ENCODE data around the gene MILR1.
"Not testable (repeated sequence)": the region's sequence is repeated elsewhere in the genome, so short reads cannot be mapped to it uniquely, and the experiment has no call there.

MILR1 gene

DNA sequence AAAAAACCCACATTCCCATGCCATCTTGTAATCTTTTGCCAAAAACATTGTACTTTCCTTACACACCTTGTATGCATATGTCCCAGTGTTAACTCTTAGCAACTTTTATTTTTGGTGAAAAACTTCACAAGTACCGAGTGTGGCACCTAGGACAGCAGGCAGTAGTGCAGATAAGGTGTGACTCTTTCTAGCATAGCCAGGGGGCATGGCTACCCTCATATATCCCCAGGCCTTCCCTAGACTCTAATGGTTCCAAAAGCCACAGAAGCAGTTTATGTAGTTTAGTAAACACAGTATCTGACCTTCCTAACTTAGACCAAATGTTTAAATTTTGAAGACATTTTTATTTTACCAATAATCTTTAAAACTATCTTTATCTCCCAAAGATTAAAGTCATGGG, 20.5 kb upstream of the MILR1 start:
- DNase-seq, result no peak

DNA sequence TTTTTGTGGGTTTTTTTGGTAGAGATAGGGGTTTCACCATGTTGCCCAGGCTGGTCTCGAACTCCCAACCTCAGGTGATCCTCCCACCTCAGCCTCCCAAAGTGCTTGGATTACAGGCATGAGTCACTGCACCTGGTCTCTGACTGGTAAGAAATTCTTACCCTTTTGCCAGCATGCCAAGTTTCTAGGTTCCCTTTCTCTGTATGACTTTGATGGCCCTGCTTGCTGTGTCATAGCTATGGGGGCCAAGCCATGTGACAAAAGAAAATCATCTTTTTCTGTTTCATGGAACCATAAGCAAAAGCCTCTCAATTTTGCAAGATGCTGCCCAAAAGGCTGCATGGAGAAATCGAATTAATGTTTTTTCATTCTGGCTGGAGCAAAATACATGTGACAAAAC, 18.9 kb upstream of the MILR1 start:
- not testable (repeated sequence) for DNase-seq

DNA sequence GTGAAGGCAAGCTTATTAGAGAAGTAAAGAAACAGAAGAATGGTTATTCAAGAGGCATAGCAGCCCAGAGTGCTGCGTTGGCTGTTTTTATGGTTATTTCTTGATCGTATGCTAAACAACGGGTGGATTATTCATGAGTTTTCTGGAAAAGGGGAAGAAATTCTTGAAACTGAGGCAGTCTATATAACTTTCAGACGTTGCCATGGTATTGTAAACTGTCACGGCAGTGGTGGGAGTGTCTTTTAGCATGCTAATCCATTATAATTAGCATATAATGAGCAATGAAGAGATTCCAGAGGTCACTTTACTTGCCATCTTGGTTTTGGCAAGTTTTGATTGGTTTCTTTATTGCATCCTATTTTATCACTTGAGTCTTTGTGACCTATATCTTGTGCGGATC, 17.4 kb upstream of the MILR1 start:
- DNase-seq, result no peak

DNA sequence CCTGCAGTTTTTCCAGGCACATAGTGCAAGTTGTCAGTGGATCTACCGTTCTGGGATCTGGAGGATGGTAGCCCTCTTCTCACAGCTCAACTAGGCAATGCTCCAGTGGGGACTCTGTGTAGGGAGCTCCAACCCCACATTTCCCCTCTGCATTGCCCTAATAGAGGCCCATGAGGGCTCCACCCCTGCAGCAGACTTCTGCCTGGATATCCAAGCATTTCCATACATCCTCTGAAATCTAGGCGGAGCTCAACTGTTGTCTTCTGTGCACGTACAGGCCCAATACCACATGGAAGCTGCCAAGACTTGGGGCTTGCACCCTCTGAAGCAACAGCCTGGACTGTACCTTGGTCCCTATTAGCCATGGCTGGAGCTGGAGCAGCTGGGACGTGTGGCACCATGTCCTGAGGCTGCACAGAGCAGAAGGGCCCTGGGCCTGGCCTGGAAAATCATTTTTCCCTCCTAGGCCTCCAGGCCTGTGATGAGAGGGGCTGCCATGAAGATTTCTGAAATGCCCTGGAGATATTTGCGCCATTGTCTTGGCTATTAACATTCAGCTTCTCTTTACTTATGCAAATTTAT, 10.9 kb upstream of the MILR1 start:
- DNase-seq, result no peak

DNA sequence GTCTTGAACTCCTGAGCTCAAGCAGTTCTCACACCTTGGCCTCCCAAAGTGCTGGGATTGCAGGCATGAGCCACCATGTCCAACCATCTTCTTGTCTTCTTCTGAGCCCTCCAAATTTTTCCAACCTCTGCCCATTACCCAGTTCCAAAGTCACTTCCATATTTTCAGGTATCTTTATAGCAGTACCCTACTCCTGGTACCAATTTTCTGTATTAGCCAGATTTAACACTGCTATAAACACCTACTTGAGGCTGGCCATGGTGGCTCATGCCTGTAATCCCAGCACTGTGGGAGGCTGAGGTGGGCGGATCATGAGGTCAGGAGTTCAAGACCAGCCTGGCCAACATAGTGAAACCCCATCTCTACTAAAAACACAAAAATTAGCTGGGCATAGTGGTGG, 9.4 kb upstream of the MILR1 start:
- not testable (repeated sequence) for DNase-seq

DNA sequence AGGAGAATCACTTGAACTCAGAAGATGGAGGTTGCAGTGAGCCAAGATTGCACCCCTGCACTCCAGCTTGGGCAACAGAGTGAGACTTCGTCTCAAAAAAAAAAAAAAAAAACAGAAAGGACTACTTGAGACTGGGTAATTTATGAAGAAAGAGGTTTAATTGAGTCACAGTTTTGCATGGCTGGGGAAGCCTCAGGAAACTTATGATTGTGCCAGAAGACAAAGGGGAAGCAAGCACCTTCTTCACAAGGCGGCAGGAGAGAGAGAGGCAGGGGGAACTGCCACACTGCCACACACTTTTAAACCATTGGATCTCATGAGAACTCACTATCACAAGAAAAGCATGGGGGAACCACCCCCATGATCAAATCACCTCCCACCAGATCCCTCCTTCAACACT, 9.0 kb upstream of the MILR1 start:
- no peak for DNase-seq

DNA sequence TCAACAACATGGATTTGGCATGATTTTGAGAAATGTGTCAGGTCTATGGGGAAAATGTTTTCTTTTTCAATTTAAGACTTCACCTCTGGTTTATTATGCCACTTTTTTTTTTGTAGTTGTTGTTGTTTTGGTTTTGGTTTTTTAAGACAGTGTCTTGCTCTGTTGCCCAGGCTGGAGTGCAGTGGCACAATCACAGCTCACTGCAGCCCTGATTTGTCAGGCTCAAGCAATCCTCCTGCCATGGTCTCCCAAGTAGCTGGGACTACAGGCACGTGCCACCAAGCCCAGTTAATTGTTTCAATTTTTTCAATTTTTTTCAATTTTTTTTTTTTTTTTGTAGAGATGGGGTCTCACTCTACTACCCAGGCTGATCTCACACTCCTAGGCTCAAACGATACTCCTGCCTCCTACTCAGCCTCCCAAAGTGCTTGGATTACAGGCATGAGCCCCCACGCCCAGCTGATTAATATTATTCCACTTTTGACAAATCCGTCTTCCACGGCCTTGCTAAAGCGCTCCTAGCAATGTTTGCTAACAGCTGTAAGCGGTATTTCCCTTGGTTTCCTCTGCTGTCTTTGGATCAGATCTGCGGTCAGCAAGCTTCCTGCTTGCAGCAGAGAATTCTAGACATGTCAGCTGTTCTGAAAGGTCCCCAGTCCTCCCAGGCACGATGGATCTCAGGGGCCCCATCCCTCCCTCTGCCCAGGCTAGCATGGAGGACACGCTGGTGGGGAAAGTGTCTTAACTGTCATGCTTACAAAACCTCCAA, 7.0 kb upstream of the MILR1 start:
- DNase-seq, result no peak

DNA sequence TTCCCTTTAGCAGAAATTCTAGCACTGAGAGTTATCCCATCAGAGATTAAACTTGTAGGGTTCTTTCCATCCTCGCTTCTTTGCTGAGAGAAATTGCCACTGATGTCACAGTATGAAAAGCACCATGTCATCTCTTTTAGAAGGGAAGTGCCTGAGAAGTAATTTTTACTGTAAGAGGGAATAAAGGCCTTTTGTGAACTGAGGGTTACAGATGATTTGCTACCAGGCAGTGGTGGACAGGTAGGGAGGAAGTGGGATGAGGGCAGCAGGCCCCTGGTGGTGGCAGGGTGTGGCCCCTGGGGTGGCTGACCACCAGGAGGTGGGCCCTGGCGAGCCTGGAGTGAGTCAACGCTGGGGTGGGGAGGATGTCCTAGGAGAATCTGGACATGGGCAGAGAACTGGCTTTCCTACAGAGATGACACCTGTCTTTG, 6.4 kb upstream of the MILR1 start:
- DNase-seq, result no peak

DNA sequence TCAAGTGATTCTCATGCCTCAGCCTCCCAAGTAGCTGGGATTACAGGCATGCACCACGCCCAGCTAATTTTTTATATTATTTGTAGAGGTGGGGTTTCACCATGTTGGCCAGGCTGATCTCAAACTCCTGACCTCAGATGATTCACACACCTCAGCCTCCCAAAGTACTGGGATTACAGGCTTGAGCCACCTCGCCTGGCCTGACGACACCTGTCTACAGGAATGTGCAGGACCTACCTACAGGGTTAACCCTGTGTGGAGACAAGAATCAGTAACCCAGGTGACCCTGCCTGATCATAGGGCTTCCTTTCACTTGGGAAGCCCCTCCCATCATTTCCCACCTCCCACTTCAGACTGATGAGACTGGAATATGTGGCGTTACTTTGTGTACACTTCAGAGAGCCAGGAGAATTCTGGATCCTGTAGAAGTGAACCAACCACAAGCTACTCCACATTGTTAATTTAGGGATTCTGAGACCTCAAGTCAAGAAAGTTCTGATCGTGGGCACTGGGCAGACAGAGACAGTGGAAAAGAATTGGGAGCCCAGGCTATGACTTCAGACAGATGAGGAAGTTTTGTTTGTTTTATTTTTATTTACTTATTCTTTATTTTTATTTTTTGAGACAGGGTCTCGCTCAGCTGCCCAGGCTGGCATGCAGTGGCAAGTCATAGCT, 5.7 kb upstream of the MILR1 start:
- DNase-seq, result no peak

DNA sequence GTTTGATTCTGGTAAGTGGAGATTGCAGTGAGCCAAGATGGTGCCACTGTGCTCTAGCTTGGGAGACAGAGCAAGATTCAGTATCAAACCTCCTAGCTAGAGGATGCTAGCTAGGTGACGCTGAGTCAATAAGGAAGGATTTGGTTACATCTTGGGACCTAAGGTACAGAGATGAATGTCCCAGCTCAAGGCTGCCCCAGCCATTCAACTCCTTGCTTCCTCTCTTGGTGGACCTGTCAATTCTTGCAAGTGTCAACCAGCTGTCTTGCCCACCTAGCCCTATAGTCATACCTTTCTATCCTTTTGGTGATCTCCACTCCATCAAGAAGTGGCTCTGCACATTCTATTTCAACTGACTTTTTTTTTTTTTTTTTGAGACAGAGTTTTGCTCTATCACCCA, 1.4 kb upstream of the MILR1 start:
- no peak for DNase-seq

DNA sequence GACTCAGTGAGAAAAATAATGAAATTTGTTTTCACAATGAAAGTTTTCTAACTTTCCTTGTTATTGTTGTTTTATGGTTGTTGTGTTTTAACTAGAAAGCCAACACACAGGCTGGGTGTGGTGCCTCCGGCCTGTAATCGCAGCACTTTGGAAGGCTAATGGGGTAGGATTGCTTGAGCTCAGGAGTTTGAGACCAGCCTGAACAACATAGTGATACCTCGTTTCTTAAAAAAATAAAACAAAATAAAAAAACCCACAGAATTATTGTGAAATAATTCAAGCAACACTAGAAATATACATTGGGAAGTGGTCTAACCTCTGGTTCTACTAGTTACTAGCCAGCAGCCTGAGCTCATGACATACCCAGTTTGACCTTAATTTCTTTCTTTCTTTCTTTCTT, 630 bp downstream of the MILR1 start:
- DNase-seq, result no peak

DNA sequence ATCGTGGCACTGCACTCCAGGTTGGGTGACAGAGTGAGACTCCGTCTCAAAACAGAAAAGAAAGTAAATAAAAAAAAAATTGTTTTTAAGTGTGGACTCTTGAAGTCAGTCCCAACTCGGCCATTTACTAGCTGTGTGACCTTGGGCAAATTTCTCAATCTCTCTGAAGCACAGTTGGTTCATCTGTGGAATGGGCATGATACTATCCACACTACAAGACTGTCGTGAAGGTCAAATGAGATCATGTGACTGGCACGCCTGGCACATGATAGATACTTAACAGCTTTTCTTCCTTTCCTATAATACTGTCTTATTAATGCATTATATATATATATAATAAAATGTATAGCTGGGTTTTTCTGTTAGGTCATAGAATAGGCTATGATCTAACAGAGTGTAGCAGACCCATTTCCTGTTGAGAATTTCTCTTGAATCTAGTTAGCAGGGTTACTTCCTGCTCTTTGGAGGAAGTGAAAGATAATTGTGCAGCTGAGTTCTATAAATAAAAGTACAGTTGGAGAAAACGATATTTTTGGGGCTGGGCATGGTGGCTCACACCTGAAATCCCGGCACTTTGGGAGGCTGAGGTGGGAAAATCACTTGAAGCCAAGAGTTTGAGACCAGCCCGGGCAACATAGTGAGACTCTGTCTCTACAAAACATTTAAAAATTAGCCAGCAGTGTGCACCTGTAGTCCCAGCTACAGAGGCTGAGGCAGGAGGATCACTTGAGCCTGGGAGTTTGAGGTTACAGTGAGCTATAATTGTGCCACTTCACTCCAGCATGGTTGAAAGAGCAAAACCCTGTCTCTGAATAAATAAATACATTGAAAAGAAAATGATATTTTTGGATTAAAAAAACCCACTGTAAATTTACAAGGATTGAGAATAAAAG, 7.3 kb downstream of the MILR1 start:
- no peak for DNase-seq

DNA sequence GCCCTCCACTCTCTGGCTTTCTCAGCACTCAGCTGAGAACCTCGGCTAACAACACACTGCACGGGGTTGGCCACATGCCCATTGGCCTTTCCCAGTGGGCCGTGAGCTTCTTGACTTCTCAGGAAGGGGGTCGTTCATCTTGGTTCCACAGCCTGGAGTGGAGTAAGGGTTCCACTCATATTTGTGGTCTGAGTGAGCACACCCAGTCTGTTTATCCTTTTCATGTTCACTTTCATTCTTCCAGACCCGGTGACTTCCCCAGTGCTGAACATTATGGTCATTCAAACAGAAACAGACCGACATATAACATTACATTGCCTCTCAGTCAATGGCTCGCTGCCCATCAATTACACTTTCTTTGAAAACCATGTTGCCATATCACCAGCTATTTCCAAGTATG, 8.2 kb downstream of the MILR1 start:
- no peak for DNase-seq

DNA sequence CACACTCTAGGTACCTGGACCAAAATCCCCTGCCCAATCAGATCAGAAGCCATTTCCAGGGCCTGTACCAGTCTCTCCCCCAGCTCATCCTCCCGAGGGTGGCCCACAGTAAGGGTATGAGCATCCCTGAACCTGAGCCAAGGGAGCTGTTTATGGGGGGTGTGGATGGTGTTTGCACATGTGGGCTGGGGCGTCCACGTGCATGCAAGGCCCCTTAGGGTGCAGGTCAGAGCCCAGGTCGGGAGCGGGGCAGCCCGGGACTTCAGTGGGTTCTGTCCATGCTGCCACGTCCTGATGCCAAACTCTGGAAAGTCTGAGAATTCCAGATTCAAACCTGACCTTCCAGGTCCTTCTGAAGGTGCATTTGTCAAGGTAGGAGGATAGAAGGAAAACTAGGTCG, 9.8 kb downstream of the MILR1 start:
- DNase-seq, result no peak

DNA sequence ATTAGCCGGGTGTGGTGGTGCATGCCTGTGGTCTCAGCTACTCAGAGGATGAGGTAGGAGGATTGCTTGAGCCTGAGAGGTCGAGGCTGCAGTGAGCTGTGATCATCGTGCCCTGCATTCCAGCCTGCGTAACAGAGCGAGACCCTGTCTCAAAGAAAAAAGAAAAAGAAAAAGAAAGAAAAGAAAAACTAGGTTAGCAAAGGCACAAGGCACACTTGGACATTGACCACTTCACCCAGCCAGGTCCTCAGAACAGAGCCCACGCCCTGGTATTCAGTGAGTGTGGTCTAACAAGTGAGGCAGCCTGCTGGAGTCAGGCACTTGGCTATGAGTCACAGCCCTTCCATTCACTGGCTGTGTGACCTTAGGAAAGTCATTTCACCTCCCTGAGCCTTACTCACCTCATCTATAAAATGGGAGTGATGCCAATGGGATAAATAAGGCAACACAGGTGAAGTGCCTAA, 10.4 kb downstream of the MILR1 start:
- DNase-seq, result no peak

DNA sequence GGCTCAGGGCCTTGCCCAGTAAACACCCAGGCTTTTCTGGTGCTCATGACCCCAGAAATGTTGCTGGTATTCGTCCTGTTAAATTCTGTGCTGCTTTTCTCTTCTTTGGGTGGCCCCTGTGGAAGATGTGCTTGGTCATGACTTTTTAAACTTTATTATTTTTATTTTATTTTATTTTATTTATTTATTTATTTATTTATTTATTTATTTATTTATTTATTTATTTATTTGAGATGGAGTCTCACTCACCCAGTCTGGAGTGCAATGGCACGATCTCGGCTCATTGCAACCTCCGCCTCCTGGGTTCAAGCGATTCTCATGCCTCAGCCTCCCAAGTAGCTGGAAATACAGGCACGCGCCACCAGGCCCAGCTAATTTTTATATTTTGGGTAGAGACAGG, 10.9 kb downstream of the MILR1 start:
- DNase-seq, result not testable (repeated sequence)

DNA sequence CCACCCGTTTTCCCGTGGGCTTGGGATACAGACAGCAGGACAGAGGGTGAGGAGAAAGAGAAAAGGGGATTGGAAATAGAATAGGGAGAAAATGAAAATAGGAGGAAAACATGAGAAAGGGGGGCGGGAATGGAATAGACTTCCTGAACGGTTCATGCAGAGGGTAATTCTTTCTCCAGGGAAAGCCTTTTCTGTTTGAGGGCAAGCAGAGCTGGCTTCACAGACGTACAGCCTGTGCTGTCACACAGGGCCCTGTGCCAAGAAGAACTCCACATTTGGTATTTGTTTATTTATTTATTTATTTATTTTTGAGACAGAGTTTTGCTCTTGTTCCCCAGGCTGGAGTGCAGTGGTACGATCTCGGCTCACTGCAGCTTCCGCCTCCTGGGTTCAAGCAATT, 12.0 kb downstream of the MILR1 start:
- DNase-seq, result no peak

DNA sequence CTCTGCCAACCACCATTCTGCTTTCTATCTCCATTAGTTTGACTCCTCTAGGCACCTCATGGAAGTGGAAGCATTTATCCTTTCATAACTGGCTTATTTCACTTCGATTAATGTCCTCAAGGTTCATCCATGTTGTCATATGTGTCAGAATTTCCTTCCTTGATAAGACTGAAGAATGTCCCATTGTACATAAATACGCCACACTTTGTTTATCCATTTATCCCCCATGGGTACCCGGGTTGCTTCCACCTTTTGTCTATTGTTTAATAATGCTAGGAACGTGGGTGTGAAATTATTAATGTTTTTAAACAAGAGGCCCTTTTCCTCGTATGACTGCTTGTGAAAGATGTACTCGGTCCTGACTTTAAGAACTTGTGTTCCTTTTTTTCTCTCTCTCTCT, 12.9 kb downstream of the MILR1 start:
- no peak for DNase-seq

DNA sequence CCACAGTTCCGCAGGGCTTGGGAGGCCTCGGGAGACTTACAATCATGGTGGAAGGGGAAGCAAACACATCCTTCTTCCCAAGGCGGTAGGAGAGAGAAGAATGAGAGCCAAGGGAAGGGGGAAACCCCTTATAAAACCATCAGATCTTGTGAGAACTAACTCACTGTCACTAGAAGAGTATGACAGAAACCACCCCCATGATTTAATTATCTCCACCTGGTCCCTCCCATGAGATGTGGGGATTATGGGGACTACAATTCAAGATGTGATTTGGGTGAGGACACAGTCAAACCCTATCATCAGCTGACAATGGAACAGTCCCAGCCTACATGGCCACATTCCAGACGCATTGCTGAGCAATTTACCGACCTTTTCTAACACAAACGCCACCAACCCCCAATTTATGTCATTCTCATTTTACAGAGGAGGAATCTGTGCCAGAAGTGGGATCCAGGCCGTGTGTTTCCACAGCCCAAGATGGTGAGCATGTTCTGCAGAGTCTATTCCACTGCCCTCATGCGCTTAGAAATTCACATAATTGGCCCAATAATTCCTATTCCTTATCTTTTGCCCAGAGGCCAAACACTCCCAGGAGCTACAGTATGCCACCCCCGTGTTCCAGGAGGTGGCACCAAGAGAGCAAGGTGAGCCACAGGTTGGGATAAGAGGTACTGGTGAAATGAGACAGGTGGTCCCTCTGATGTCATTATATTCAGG, 17.3 kb downstream of the MILR1 start:
- no peak for DNase-seq

DNA sequence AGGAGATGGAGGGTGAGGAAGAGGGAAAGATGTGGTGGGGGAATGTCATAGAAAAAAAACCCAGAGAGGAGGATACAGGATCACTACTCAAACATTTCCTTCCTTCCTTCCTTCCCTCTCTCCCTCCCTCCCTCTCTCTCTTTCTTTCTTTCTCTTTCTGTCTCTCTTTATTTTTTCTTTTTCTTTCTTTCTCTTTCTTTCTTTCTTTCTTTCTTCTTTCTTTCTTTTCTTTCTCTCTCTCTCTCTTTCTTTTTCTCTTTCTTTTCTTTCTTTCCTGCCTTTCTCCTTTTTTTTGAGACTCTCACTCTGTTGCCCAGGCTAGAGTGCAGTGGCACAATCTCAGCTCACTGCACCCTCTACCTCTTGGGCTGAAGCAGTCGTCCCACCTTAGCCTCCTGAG, 17.9 kb downstream of the MILR1 start:
- not testable (repeated sequence) for DNase-seq

DNA sequence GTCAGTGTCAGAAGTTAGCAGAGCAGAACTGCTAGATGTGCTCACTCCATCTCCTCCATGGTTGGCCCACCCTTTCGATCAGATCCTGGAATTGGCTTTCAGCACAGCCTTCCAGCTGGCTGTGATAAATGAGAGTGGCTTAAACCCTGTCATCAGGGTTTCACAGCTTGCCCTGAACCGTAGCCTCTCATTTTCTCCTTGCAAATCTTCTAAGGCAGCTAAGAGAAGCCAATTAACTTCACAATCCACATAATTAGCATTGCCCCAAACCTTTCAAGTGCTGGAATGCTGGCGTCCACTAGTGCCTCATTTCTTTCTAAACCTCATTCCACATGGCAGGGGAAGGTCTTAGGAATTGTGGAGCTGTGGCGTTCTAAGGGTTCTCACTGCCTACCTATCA, 21.7 kb downstream of the MILR1 start:
- DNase-seq, result no peak

DNA sequence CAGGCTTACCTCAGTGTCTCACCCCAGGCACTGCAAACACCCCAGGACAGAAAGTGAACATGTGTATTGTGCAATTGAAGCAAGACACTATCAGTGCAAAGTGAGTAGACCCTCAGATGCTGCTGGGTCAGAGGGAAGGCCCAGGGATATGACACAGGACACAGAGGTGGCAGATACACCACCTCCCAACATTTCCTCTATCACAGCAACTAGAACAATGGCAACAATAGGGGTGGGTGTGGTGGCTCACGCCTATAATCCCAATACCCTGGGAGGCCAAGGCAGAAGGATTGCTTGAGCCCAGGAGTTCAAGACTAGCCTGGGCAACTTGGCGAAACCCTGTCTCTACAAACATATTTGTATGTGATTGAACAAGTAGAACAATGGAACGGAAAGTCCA, 22.5 kb downstream of the MILR1 start:
- no peak for DNase-seq

DNA sequence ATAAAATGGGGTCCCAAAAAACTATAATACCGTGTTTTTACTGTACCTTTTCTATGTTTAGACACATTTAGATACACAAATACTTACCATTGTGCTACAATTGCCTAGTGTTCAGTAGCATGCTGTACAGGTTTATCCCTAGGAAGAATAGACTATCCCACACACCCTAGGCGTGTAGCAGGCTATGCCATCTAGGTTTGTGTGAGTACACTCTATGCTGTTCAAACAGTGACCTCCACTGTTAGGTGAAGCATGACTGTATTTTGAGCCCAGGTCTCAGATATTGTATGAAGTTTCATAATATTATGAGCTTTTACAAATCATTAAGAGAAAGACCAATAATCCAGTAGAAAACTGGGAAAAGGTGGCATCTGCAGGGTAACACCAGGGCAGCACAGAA, 23.6 kb downstream of the MILR1 start:
- DNase-seq, result no peak

Data from stimulated activated CD4-positive, alpha-beta T cell treated with anti-CD3 and anti-CD28 coated beads, Interleukin-2, amount 100 ng/mL, for 24 hours (primary cell).